Stimulated activated CD8-positive, alpha-beta memory T cell treated with anti-CD3 and anti-CD28 coated beads, Interleukin-12 subunit alpha, Interleukin-12 subunit beta, amount 100 ng/mL, for 24 hours (primary cell): ENCODE data around the gene RIMS3.

Experiments
- DNase-seq: peaks from one replicate; pipeline ENCODE4 v3.0.0-alpha.2; 2020; ENCODE audit errors: extremely low read depth

The RIMS3 gene

DNA sequence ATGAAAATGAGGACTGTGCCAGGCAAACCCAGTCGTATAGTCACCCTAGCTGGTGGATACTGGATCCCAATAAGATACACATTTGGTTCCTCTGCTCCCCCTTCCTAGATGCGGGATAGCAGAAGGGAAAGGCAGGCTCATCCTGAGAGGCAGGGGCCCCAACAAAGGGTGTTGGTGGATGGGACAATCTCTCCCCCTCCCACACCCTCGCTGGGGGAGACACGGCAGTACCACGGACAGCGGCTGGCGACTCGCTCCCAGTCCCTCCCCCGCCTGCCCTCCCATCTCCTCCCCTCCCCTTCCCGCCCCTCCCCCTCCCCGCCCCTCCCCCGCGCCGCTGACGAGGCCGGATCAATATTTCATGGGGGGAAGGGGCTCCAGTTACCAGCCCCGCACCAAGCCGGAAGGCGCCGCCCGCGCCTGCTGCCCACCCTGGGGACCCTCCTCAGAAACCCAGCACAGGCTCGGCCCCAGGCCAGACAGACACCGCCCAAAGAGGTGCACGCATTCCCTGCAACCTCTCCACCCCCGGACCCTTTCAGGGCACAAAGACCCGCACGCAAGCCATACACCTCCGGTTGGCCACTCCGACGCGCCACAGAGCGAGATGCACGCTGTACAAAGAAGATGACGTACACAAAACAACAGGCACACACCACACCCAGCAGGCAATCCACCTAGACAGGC, 11.5 kb downstream of the RIMS3 start:
- no peak for DNase-seq

GRCh38 chr1:40652979-40653378, 12.5 kb downstream of the RIMS3 start:
- no peak for DNase-seq

DNA sequence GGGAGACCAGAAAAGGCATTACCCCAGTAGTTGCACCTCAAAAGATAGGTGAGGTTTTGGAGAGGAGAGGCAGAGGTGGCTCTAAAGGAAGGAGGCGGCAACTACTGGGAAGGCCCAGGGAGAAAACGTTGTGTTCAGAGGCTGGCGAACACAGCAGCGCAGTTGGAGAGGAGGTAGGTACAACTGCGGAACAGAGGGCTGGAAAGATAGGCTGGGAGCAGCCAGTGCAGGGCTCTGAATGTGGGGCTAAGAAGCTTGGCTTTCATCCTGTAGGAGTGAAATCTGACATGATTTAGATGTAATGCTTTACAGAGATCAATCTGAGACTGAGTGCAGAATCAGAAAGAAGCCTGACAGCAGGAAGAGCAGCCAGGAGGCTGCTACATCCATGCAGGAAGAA, 13.0 kb downstream of the RIMS3 start:
- no peak for DNase-seq

DNA sequence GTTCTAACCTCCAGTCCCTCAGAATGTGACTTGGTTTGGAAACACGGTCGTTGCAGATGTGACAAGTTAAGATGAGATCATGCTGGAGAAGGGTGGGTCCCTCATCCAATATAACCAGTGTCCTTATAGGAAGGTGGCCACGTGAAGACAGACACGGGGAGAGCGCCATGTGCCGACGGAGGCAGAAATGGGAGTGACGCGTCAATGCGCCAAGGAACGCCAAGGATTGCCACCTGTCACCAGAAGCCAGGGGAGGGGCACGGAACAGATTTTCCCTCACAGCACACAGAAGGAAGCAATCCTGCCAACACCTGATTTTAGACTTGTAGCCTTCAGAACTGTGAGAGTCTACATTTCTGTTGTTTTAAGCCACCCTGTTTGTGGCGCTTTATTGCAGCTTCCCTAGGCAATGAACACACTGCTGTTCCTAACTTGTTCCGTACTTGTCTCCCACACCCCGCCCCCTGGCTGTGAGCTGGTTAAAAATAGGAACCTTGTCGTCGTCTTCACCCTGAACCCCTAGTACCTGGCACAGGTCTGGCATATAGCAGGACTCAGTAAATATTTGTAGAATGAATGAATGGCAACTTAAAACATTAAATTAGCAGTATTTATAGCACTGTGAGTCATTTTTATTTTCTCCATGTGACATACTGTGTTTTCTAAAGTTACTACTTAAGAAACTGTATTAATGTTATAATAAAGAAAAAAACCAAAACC, 14.2 kb downstream of the RIMS3 start:
- no peak for DNase-seq

- no peak for DNase-seq
Observed at GRCh38 chr1:40650075-40650474, 15.4 kb downstream of the RIMS3 start.

DNA sequence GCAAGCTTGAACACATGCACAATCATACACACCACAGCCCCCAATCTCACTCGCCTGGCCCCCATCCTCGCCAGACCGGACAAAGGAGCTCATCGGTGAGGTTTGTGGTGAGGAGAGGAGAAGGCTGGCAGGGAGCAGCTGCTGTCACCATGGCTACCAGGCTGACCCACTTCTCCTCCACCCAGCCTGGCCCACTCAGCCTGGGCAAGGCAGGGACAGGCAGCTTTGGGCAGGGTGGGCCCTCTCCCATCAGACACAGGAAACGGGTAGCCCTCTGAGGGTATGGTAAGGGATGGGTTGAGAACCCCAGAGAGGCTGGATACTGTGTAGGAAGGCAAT, 15.9 kb downstream of the RIMS3 start:
- no peak for DNase-seq

DNA sequence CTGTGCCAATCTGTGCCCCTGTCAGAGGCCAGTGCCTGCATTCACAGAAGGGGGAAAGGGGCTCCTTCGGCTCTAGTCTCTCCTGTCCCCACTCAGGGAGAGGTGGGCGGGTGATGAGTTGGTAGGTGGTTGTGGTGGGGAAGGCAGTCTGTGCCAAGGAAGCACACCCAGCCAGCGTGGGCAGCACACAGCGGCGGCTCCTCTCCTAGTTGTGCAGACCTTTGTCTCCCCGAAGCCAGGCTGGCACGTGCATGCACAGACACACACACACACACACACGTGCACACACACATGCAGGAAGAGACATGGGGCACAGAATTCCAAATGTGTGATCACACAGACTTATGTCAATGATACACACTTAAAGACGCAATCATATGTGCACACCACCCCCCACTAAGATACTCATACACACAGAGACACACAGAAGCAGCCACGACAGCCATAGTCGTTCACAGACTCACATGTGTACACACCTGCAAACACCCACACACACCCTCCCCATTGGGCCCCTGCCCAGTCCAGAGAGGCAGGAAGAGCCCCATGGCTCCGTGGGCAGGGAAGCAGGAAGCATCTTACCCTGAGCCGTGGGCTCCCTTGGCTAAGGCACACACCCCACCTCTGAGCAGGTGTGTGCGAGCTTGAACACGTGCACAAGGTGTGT, 16.4 kb downstream of the RIMS3 start:
- DNase-seq: no peak

- DNase-seq: no peak
Observed at GRCh38 chr1:40648200-40648599, 17.3 kb downstream of the RIMS3 start.

DNA sequence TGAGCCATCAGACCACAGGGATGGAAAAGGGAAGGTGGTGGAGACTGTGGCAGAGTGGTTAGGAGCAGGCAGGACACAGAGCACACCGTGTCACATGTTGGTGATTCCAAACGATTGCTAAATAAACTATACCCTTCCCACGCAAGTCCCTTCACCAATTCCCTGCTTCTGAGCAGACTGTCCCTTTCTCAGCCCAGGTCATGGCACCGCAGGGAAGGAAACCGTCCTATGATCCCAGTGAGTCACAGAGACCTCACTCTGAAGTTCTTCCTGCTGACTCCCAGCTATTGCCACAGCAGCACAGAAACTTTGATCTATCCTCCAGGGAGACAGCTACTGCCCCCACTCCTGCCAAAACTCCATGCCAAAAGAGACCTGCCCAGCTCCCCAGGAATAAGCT, 19.2 kb downstream of the RIMS3 start:
- no peak for DNase-seq

DNA sequence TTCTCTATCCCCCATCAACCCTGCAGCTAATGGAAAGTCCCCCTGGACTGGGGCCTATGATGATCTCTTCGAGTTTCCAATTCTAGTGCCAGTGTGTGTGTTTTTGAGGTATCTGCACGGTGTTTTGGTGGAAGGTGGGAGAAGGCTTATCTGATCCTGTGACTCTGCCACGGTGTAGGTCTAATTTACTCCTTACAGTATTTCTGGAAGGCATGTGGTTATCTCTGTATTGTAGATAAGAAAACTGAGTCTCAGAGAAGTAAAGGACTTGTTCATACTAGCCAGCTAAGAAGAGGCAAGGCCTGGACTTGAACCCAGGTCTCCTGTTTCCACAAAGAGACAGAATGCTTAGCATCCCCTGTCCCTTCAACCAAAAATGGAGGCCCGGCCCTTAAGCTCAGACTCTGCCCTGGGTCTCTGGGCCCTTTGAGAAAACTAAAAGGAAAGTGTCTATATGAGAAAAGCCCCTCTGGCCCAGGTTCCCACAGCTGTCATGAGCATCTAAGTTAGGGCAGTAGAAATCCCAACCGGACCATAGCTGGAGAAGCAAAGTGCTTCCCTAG, 20.3 kb downstream of the RIMS3 start:
- no peak for DNase-seq

DNA sequence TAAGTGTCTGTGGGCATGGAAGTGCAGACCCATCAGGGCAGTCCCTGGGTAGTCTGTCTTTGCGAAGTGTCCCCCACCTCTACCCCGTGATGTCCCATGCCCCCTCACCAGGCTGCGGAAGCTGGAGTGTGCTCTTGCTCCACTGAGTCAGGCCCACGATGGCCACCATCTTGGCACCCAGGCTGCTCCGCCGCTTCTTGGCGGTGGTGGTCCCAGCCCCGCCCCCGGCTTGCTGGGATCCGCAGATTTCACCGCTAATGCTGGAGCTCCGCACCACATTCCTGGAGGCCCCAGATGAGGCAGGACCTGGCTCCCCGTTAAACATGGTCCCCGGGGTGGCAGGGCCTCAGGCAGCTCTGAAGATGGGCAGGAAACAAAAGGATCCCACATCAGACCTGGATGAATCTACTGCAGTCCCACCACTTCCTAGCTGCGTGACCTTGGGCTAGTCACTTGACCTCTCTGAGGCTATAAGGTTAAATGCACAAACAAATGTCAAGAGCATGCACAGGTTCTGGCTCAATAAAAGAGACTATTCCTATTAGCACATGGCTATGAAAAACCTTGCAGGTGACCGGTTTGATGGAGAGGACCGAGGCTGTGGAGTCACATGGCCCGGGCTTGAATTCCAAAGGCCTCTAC, 23.8 kb downstream of the RIMS3 start:
- no peak for DNase-seq

DNA sequence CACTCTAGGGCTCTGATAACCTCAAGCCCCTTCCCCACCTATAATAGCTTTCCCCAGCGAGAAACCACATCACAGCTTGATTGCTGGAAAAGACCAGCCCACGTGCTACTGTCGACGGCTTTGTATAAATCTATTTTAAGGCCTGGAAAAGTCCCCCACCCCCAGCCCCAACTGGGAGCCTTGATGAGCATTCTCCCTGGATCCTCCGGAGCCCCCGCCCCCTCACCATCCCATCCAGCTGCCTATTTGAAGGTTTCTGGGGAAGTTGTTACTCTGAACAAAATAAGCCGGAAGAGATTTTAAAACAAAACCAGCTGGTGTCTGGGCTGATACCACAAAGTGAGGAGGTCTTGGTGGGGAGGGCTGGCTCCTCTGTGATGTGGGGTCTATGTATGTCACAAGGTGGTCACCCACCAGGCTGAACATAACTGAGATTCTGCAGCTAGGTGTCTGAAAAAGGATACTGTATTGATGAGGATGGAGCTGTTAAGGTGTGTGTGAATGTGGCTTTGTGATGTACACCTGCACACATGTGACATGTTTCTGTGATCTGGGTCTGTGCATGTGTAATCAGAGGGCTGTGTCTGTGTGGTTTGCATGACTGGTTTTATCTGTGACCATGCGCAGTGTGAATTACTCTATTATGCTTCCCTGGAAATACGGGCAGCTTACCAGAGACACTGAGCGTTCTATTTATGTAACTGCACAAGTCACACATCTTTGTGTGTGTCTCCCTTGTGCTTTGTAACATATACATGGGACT, 25.0 kb downstream of the RIMS3 start:
- DNase-seq: no peak

- no peak for DNase-seq
Observed at GRCh38 chr1:40638097-40639036, 27.1 kb downstream of the RIMS3 start.

- DNase-seq: no peak
Observed at GRCh38 chr1:40637470-40638007, 27.9 kb downstream of the RIMS3 start.

DNA sequence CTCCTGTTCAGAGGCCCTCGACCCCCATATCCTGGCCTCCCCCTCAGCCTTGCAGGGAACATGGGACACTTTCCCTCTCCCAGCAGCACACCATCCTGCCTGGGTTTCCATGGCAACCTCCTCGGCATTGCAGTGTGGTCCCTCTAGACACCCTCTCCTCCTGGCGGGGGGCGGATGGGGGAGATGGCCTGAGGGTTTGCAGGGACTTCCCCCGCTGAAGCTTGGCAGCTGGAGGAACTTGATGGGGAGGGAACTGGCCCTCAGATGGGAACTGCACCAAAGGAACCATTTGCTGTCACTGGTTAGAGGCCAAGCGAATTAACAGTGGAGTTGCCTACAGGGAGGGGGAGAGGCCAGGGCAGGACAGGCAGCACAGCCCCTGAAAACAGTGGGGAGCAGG, 28.7 kb downstream of the RIMS3 start:
- no peak for DNase-seq

GRCh38 chr1:40635763-40636500, 29.6 kb downstream of the RIMS3 start:
- no peak for DNase-seq

GRCh38 chr1:40634901-40635655, 30.4 kb downstream of the RIMS3 start:
- DNase-seq: no peak

DNA sequence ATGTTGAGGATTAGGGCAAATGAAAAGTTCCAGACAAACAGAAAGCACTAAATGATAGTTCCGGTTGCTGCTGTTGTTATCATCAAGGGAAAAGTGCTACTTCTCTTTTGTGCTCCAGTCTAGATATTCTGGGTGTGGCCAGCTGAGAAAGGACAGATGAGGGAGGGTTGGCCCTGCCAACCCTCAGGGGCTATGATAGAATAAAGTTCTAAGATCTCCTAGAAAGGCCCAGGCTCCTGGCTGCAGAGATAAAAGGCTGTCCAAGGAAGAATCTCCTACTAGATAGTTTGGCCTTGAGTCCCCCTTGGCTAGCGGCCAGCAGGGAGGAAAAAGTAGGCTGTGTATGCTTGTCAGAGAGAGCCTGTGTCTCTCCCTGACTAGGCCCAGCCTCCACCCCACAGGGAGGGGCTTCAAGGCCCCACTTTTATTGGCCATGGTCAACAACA, 31.5 kb downstream of the RIMS3 start:
- no peak for DNase-seq

DNA sequence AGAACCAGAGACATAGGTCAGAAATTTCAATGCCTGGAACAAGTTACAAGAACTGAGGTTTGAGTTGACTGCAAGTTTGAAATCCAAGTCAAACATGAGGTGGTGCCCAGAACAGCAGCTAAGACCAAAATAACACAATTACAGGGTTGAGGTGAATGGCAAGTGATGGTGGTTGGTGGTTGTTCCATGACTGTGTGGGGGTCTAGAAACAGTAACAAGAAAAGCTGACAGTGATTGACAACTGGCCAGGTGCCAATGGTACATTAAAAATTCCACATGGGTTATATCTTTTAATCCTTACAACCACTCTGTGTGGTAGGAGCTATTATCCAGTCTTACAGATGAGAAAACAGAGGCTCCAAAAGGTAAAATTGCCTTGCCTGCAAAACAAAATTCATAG, 32.0 kb downstream of the RIMS3 start:
- DNase-seq: no peak
